Transverse colon (tissue), 3 donors: ENCODE results near the gene PCSK6.

ENCODE experiments used
- CTCF ChIP-seq, 5 experiments: fragments of 200-600 bp in 3 of 5; fragments of 450-650 bp in 2 of 5; sonication (generic) in 3 of 5; IDR thresholded peaks; 1 replicate in 2 of 5; 2 replicates in 3 of 5; pipeline ENCODE4 v1.5.1; 2016 to 2017; ENCODE audit warnings: antibody characterized with exemption in 5 of 5, inconsistent platforms in 3 of 5, mild to moderate bottlenecking in 2 of 5, moderate library complexity in 1 of 5
- EP300 ChIP-seq: sonication (generic); formaldehyde crosslinking; IDR thresholded peaks from one replicate; pipeline ENCODE4 v1.6.1; 2017; ENCODE audit warnings: antibody characterized with exemption, low read depth

- no peak for TF ChIP-seq CTCF (IDR thresholded peaks at IDR 0.05)
- no peak for TF ChIP-seq EP300
Measured at GRCh38 chr15:101496198-101496986, 6.9 kb upstream of the PCSK6 start.
